ENCODE data around the gene CACNA2D3.

DNA sequence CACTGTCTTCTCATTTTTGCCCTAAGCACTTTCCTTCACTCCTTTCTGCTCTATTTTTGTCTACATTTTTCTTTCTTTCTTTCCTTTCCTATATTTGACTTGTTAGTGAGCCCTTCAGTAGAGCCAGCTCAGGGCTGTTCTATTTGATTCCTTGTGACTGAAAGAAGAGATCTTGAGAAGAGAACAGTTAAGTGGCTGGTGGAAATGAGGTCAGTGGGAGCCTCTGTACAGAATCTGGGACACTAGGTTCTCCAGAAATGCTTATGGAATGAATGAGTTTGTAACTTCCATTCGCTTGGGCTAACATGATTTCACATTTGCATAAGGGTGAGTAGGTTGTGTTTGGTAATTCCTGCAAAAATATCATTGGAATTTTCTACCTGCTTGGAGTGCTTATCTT, 45.6 kb downstream of the CACNA2D3 start:
- no peak for TF ChIP-seq CTCF (IDR thresholded peaks at IDR 0.05)
- no peak for TF ChIP-seq POLR2A (IDR thresholded peaks at IDR 0.05)
